A673 (cell line): ENCODE measurements around the gene AK5. TPM values are rescaled to one million over a fixed set of nuclear protein-coding genes. Genes with fewer than 3 reads are reported as not detected.
A peak's percentile ranks its signal among the peaks of the same experiment; 100 is the strongest.

Source experiments
- BruUV-seq: library from RNA; stranded (reverse); fragments of 400-500 nt; replicated peaks from 2 replicates; lab custom pipeline; 2021; lab: Mats Ljungman, UMichigan
- CTCF ChIA-PET: fragments of 300-600 bp; sonication (Branson Sonifier 250); formaldehyde crosslinking; loops from one replicate; lab custom pipeline; 2022; ENCODE audit warnings: antibody characterized with exemption; lab: Charles Lee
- POLR2A ChIA-PET: fragments of 300-600 bp; sonication (Branson Sonifier 250); formaldehyde crosslinking; loops from one replicate; lab custom pipeline; 2022; ENCODE audit warnings: antibody characterized with exemption; ENCODE audit not compliant: low non-redundant PET; lab: Charles Lee
- DNase-seq: peaks from one replicate; pipeline ENCODE4 v3.0.0-alpha.2; 2015; ENCODE audit warnings: low spot score
- H3K27ac ChIP-seq: fragments of 200-600 bp; sonication (generic); 2 replicates; pipeline ENCODE4 v1.5.1; 2016; ENCODE audit warnings: mixed run types, low read depth, mild to moderate bottlenecking, mixed read lengths, antibody characterized with exemption, low read length; ENCODE audit not compliant: poor library complexity, severe bottlenecking
- H3K27me3 ChIP-seq: fragments of 200-600 bp; sonication (generic); replicated peaks from 2 replicates; pipeline ENCODE4 v1.6.1; 2017; ENCODE audit warnings: mixed run types, low read depth, mild to moderate bottlenecking, mixed read lengths, antibody characterized with exemption, low read length; ENCODE audit not compliant: insufficient read depth, poor library complexity
- H3K36me3 ChIP-seq: fragments of 200-600 bp; sonication (generic); 2 replicates; pipeline ENCODE4 v1.6.1; 2016; ENCODE audit warnings: mixed run types, mild to moderate bottlenecking, mixed read lengths, antibody characterized with exemption, low read length; ENCODE audit not compliant: insufficient read depth, poor library complexity, severe bottlenecking
- H3K4me1 ChIP-seq: fragments of 200-600 bp; sonication (generic); 2 replicates; pipeline ENCODE4 v1.6.1; 2017; ENCODE audit warnings: mixed run types, mild to moderate bottlenecking, mixed read lengths, antibody characterized with exemption, low read length; ENCODE audit not compliant: insufficient read depth, poor library complexity, severe bottlenecking
- H3K4me3 ChIP-seq: fragments of 200-600 bp; sonication (generic); 2 replicates; pipeline ENCODE4 v1.5.1; 2016; ENCODE audit warnings: low read depth, mixed run types, mild to moderate bottlenecking, mixed read lengths, low read length; ENCODE audit not compliant: poor library complexity, severe bottlenecking
- H3K9me3 ChIP-seq: fragments of 200-600 bp; sonication (generic); 2 replicates; pipeline ENCODE4 v1.6.1; 2016; ENCODE audit warnings: mixed run types, low read depth, mild to moderate bottlenecking, mixed read lengths, antibody characterized with exemption, low read length; ENCODE audit not compliant: poor library complexity, severe bottlenecking
- EZH2 ChIP-seq: fragments of 200-600 bp; sonication (generic); IDR thresholded peaks from 2 replicates; pipeline ENCODE4 v1.6.1; 2017; ENCODE audit warnings: borderline replicate concordance, low read depth, mild to moderate bottlenecking, mixed read lengths, antibody characterized with exemption, low read length; ENCODE audit not compliant: poor library complexity, severe bottlenecking
- intact Hi-C: fragments of 100-400 bp; cut with micrococcal nuclease; formaldehyde crosslinking; loops from one replicate; pipeline ENCODE4 v1.10.0; 2022; ENCODE audit not compliant: unreplicated experiment
- total RNA-seq: library from RNA; stranded (reverse); gene quantifications from 2 replicates; pipeline ENCODE4 v1.2.3, GENCODE V29; 2021
- TF ChIP-seq, protein P1 (sequence below): fragments of 300-800, 200-600 bp; sonication (generic); conservative IDR thresholded peaks from 2 replicates; pipeline ENCODE4 v1.5.1; 2017; ENCODE audit warnings: low read depth, mild to moderate bottlenecking, antibody characterized with exemption, low read length, moderate library complexity, mixed read lengths

The AK5 gene
- total RNA-seq, 1 experiment from 2014 or later: 0.47 TPM

GRCh38 chr1:77459881-77460280 lies 178.1 kb downstream of the AK5 start:
- intact Hi-C loops: no loop called here
- peak; percentile 52 for DNase-seq
- H3K27me3 ChIP-seq: no peaks in the 10 kb centered on the region
- TF ChIP-seq, protein P1, sequence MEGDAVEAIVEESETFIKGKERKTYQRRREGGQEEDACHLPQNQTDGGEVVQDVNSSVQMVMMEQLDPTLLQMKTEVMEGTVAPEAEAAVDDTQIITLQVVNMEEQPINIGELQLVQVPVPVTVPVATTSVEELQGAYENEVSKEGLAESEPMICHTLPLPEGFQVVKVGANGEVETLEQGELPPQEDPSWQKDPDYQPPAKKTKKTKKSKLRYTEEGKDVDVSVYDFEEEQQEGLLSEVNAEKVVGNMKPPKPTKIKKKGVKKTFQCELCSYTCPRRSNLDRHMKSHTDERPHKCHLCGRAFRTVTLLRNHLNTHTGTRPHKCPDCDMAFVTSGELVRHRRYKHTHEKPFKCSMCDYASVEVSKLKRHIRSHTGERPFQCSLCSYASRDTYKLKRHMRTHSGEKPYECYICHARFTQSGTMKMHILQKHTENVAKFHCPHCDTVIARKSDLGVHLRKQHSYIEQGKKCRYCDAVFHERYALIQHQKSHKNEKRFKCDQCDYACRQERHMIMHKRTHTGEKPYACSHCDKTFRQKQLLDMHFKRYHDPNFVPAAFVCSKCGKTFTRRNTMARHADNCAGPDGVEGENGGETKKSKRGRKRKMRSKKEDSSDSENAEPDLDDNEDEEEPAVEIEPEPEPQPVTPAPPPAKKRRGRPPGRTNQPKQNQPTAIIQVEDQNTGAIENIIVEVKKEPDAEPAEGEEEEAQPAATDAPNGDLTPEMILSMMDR: no peak
- TF ChIP-seq EZH2: no peak
- CTCF ChIA-PET: no interaction called here
- H3K27ac ChIP-seq: peak overlapping the region; percentile 4
- no TSS peak for BruUV-seq
- no peaks in the 10 kb centered on the region for H3K4me1 ChIP-seq
- H3K36me3 ChIP-seq: no peaks in the 10 kb centered on the region
- H3K9me3 ChIP-seq: no peaks in the 10 kb centered on the region
- no peak overlapping the region for H3K4me3 ChIP-seq
- POLR2A ChIA-PET: no interaction called here

GRCh38 chr1:77461691-77462090 lies 179.9 kb downstream of the AK5 start:
- DNase-seq: no peak
- no TSS peak for BruUV-seq
- no peak overlapping the region for H3K27ac ChIP-seq
- ChIA-PET CTCF (interaction anchor here (0.7 kb wide), 1 partner anchor 21 kb away, joined by 4 read pairs; no protein-coding TSS in a partner anchor), POLR2A (no interaction called here)
- H3K27me3 ChIP-seq: no peaks in the 10 kb centered on the region
- intact Hi-C loops: no loop called here
- H3K9me3 ChIP-seq: no peaks in the 10 kb centered on the region
- no peak for TF ChIP-seq EZH2
- TF ChIP-seq, protein P1: no peak
- no peaks in the 10 kb centered on the region for H3K36me3 ChIP-seq
- no peaks in the 10 kb centered on the region for H3K4me1 ChIP-seq
- H3K4me3 ChIP-seq: no peak overlapping the region

- no peak for DNase-seq
- Histone ChIP-seq H3K36me3 (no peaks in the 10 kb centered on the region), H3K27me3 (no peaks in the 10 kb centered on the region), H3K4me1 (no peaks in the 10 kb centered on the region), H3K4me3 (no peak overlapping the region), H3K9me3 (no peaks in the 10 kb centered on the region), H3K27ac (no peak overlapping the region)
- CTCF ChIA-PET: no interaction called here
- intact Hi-C loops: no loop called here
- TF ChIP-seq, protein P1: no peak
- TF ChIP-seq EZH2: no peak
- POLR2A ChIA-PET: no interaction called here
- BruUV-seq: no TSS peak
These were observed 181.4 kb downstream of the AK5 start for GRCh38 chr1:77463216-77463615.
